GM08714 (cell line): ENCODE results near the gene ZNF423.

Experiments used
- H3K4me3 ChIP-seq: fragments of 200-500 bp; sonication (Bioruptor generic); 2 replicates; pipeline ENCODE4 v1.5.1; 2014; ENCODE audit warnings: mild to moderate bottlenecking, low read length, inconsistent platforms
- ZNF274 ChIP-seq: IDR thresholded peaks from 2 replicates; pipeline ENCODE4 v1.6.1; 2012; ENCODE audit warnings: mild to moderate bottlenecking, low read depth, low read length

ZNF423 gene

GRCh38 chr16:49723310-49723709 lies 132.6 kb downstream of the ZNF423 start:
- no peak for TF ChIP-seq ZNF274
- no peak overlapping the region for H3K4me3 ChIP-seq

GRCh38 chr16:49720225-49720624 lies 135.7 kb downstream of the ZNF423 start:
- no peak for TF ChIP-seq ZNF274
- H3K4me3 ChIP-seq, result no peak overlapping the region

GRCh38 chr16:49717689-49718088 lies 138.2 kb downstream of the ZNF423 start:
- no peak overlapping the region for H3K4me3 ChIP-seq
- no peak for TF ChIP-seq ZNF274

- no peak for TF ChIP-seq ZNF274
- H3K4me3 ChIP-seq, result no peak overlapping the region
Measured at GRCh38 chr16:49716339-49716934, 139.5 kb downstream of the ZNF423 start.

- no peak overlapping the region for H3K4me3 ChIP-seq
- TF ChIP-seq ZNF274, result no peak
Measured at GRCh38 chr16:49713770-49714169, 142.1 kb downstream of the ZNF423 start.

GRCh38 chr16:49712542-49712941 lies 143.4 kb downstream of the ZNF423 start:
- TF ChIP-seq ZNF274, result no peak
- H3K4me3 ChIP-seq, result no peak overlapping the region

GRCh38 chr16:49712106-49712505 lies 143.8 kb downstream of the ZNF423 start:
- TF ChIP-seq ZNF274, result no peak
- H3K4me3 ChIP-seq, result no peak overlapping the region

GRCh38 chr16:49709057-49709456 lies 146.9 kb downstream of the ZNF423 start:
- TF ChIP-seq ZNF274, result no peak
- no peak overlapping the region for H3K4me3 ChIP-seq

- H3K4me3 ChIP-seq, result no peak overlapping the region
- TF ChIP-seq ZNF274, result no peak
Measured at GRCh38 chr16:49708491-49708890, 147.4 kb downstream of the ZNF423 start.

- TF ChIP-seq ZNF274, result no peak
- H3K4me3 ChIP-seq, result no peak overlapping the region
Measured at GRCh38 chr16:49706620-49707355, 149.1 kb downstream of the ZNF423 start.

- TF ChIP-seq ZNF274, result no peak
- H3K4me3 ChIP-seq, result no peak overlapping the region
Measured at GRCh38 chr16:49704586-49705155, 151.2 kb downstream of the ZNF423 start.

- H3K4me3 ChIP-seq, result no peak overlapping the region
- no peak for TF ChIP-seq ZNF274
Measured at GRCh38 chr16:49703483-49703882, 152.4 kb downstream of the ZNF423 start.

GRCh38 chr16:49701789-49702494 lies 154.0 kb downstream of the ZNF423 start:
- TF ChIP-seq ZNF274, result no peak
- no peak overlapping the region for H3K4me3 ChIP-seq

GRCh38 chr16:49701065-49701685 lies 154.7 kb downstream of the ZNF423 start:
- no peak for TF ChIP-seq ZNF274
- no peak overlapping the region for H3K4me3 ChIP-seq
